ENCODE data around the gene EP400. TPM values are rescaled to one million over a fixed set of nuclear protein-coding genes. Genes with fewer than 3 reads are reported as not detected.

EP400 gene
- total and polyA plus RNA-seq, 2 of the 13 experiments (the other 11 are each of a cell fraction or from before 2014, with no cell fraction given) = 4.9 to 5.0 TPM

DNA sequence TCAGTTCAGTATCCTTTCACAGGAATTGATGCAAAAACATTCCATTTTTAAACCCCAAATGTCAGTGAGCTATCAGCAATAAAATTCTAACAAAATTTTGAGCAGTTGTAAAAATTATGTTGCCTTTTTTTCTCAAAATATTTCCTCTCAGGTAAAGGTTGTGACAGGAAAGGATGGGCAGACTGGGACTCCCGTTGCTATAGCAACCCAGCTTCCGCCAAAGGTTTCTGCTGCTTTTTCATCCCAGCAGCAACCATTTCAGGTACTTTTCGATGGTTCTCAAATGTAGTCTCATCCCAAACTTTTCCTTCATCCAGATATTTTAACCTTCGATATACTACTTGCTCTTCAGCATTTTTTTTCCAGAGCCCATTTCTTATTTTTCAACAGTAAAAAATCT is 13.6 kb downstream of the EP400 start:
- intact Hi-C loops (cut with micrococcal nuclease; ENCODE audit: unreplicated experiment) = no loop called here
- Histone ChIP-seq H3K79me2 (ENCODE audit: insufficient read depth, low read length) (peaks cover 57% of the 10 kb centered on the region), H2AFZ (ENCODE audit: low read length) (no peak overlapping the region), H3K27ac (ENCODE audit: extremely low read length, insufficient read depth, low read length) (no peak overlapping the region), H3K9me3 (ENCODE audit: low read length) (no peaks in the 10 kb centered on the region), H3K4me3 (replicated peaks in 1 of 3; ENCODE audit: insufficient read depth in 1 of 3, low read depth in 2 of 3, low read length in 3 of 3) (no peak overlapping the region), H4K20me1 (ENCODE audit: insufficient read depth, low read length) (peaks cover 2% of the 10 kb centered on the region; the same call in 1 of the 2 replicates), H3K4me1 (ENCODE audit: insufficient read depth, low read length) (peaks cover 12% of the 10 kb centered on the region), H3K4me2 (ENCODE audit: low read depth, low read length) (no peak overlapping the region), H3K36me3 (replicated peaks in 1 of 2; ENCODE audit: control insufficient read depth in 1 of 2, insufficient read depth in 2 of 2, low read length in 2 of 2) (peaks cover 6 to 21% of the 10 kb centered on the region in 2 experiments), H3K27me3 (ENCODE audit: control insufficient read depth in 1 of 2, insufficient read depth in 2 of 2, low read length in 2 of 2) (no peaks in the 10 kb centered on the region), H3K9ac (ENCODE audit: insufficient read depth, low read depth, low read length) (no peak overlapping the region)
- in situ Hi-C loops (cut with HindIII; ENCODE audit: extremely low pct_ligation_motif_present, low pct_unique_long_range_greater_than_20kb) = no loop called here
- TF ChIP-seq TRIM22 (IDR thresholded peaks at IDR 0.05) (no peak), ZNF501 (CRISPR knock-in tag; IDR thresholded peaks at IDR 0.05) (no peak), RFX1 (IDR thresholded peaks at IDR 0.05) (peak; percentile 13; the same call in 1 of the 2 replicates), SNAPC2 (CRISPR knock-in tag; IDR thresholded peaks at IDR 0.05) (no peak), EEA1 (CRISPR knock-in tag; IDR thresholded peaks at IDR 0.05; ENCODE audit: borderline replicate concordance) (no peak)
- ATAC-seq (no peak), FAIRE-seq (no peak), DNase-seq (ENCODE audit: low spot score) (no peak)
- POLR2A ChIA-PET = no interaction called here
- CTCF ChIA-PET (ENCODE audit: low intra/inter-chr PET ratio, low total read pairs) = no interaction called here
- WGBS (ENCODE audit: low lambda C conversion rate) = 93% methylated on average over 4 of the region's 4 CpGs
- BruUV-seq (replicated peaks) = no TSS peak

- no peak for DNase-seq (ENCODE audit: low spot score)
- CTCF ChIA-PET (ENCODE audit: low intra/inter-chr PET ratio, low total read pairs) = no interaction called here
- Histone ChIP-seq H3K79me2 (ENCODE audit: insufficient read depth, low read length) (peaks cover 53% of the 10 kb centered on the region), H3K4me2 (ENCODE audit: low read depth, low read length) (no peak overlapping the region), H3K27ac (ENCODE audit: extremely low read length, insufficient read depth, low read length) (no peak overlapping the region), H2AFZ (ENCODE audit: low read length) (no peak overlapping the region), H3K27me3 (ENCODE audit: control insufficient read depth in 1 of 2, insufficient read depth in 2 of 2, low read length in 2 of 2) (no peaks in the 10 kb centered on the region), H3K4me1 (ENCODE audit: insufficient read depth, low read length) (no peaks in the 10 kb centered on the region), H3K4me3 (replicated peaks in 1 of 3; ENCODE audit: insufficient read depth in 1 of 3, low read depth in 2 of 3, low read length in 3 of 3) (no peak overlapping the region), H4K20me1 (ENCODE audit: insufficient read depth, low read length) (no peaks in the 10 kb centered on the region), H3K36me3 (replicated peaks in 1 of 2; ENCODE audit: control insufficient read depth in 1 of 2, insufficient read depth in 2 of 2, low read length in 2 of 2) (peaks cover 6 to 23% of the 10 kb centered on the region in 2 experiments), H3K9ac (ENCODE audit: insufficient read depth, low read depth, low read length) (no peak overlapping the region), H3K9me3 (ENCODE audit: low read length) (no peaks in the 10 kb centered on the region)
- intact Hi-C loops (cut with micrococcal nuclease; ENCODE audit: unreplicated experiment) = no loop called here
- TF ChIP-seq ZMYM4 (CRISPR knock-in tag; IDR thresholded peaks at IDR 0.05) (no peak), CREB1 (IDR thresholded peaks at IDR 0.05) (0 out of 2 replicates have a peak, but pooled peaks have one; percentile 8), CREB1 (CRISPR knock-in tag; IDR thresholded peaks at IDR 0.05) (no peak), REST (IDR thresholded peaks at IDR 0.05; ENCODE audit: borderline replicate concordance in 1 of 2, low read depth in 1 of 2, low read length in 2 of 2) (no peak), RBM39 (IDR thresholded peaks at IDR 0.05; ENCODE audit: low read depth, low read length, poor library complexity, severe bottlenecking) (no peak), NFIC (IDR thresholded peaks at IDR 0.05; ENCODE audit: low read length) (no peak)
- no TSS peak for BruUV-seq (replicated peaks)
- FAIRE-seq = no peak
- no peak for ATAC-seq
- in situ Hi-C loops (cut with HindIII; ENCODE audit: extremely low pct_ligation_motif_present, low pct_unique_long_range_greater_than_20kb) = no loop called here
- POLR2A ChIA-PET = no interaction called here
- 93% methylated on average over 2 of the region's 2 CpGs for WGBS (ENCODE audit: low lambda C conversion rate)
Measured at GRCh38 chr12:131965073-131965472, 15.3 kb downstream of the EP400 start.
